Measurements from ENCODE around the gene TBXAS1. TPM values are rescaled to one million over a fixed set of nuclear protein-coding genes. Genes with fewer than 3 reads are reported as not detected.

TBXAS1 gene
- total RNA-seq, 1 experiment from 2014 or later, result 2.3 TPM

- peaks cover 14% of the 10 kb centered on the region for H3K9me3 Mint-ChIP-seq
- no peaks in the 10 kb centered on the region for H3K27me3 Mint-ChIP-seq (ENCODE audit: low read depth)
- ATAC-seq, result no peak
- CTCF ChIA-PET, result interaction anchor here (0.7 to 1.1 kb wide), 2 partner anchors 101 to 282 kb away, joined by 3 to 5 read pairs; no protein-coding TSS in a partner anchor
- no peak overlapping the region for H3K27ac Mint-ChIP-seq
- H3K36me3 Mint-ChIP-seq, result no peaks in the 10 kb centered on the region
- no peak overlapping the region for H3K4me3 Mint-ChIP-seq
- H3K4me1 Mint-ChIP-seq, result no peaks in the 10 kb centered on the region
- POLR2A ChIA-PET, result no interaction called here
- TF ChIP-seq ETV6 (CRISPR knock-in tag; IDR thresholded peaks at IDR 0.05), result no peak
- no peak for TF ChIP-seq RELA (CRISPR knock-in tag; IDR thresholded peaks at IDR 0.05; ENCODE audit: borderline replicate concordance)
- TF ChIP-seq ZNF219 (CRISPR knock-in tag; IDR thresholded peaks at IDR 0.05; ENCODE audit: borderline replicate concordance), result no peak
- TF ChIP-seq GTF2I (CRISPR knock-in tag; conservative IDR thresholded peaks at IDR 0.05), result no peak
- TF ChIP-seq AR (CRISPR knock-in tag; IDR thresholded peaks at IDR 0.05), result no peak
- TF ChIP-seq NFYB (CRISPR knock-in tag; conservative IDR thresholded peaks at IDR 0.05; ENCODE audit: low read depth), result no peak
- no peak for TF ChIP-seq MXD4 (CRISPR knock-in tag; IDR thresholded peaks at IDR 0.05; ENCODE audit: borderline replicate concordance)
- TF ChIP-seq TP53 (CRISPR knock-in tag; IDR thresholded peaks at IDR 0.05), result no peak
- no peak for TF ChIP-seq CREM (CRISPR knock-in tag; IDR thresholded peaks at IDR 0.05)
- no peak for TF ChIP-seq ZMAT4 (CRISPR knock-in tag; IDR thresholded peaks at IDR 0.05)
- no peak for TF ChIP-seq TEAD1 (CRISPR knock-in tag; IDR thresholded peaks at IDR 0.05)
- DNase-seq (ENCODE audit: low spot score), result no peak
Observed at GRCh38 chr7:139901056-139901795, 72.2 kb downstream of the TBXAS1 start.

- no peak for DNase-seq (ENCODE audit: low spot score)
- ATAC-seq, result no peak
- H3K27ac Mint-ChIP-seq, result no peak overlapping the region
- TF ChIP-seq MLX (CRISPR knock-in tag; IDR thresholded peaks at IDR 0.05), result no peak
- no peak for TF ChIP-seq ZNF532 (CRISPR knock-in tag; IDR thresholded peaks at IDR 0.05; ENCODE audit: borderline replicate concordance)
- TF ChIP-seq HMGA2 (CRISPR knock-in tag; IDR thresholded peaks at IDR 0.05), result no peak
- TF ChIP-seq TEAD4 (CRISPR knock-in tag; IDR thresholded peaks at IDR 0.05), result no peak
- TF ChIP-seq ZNF425 (CRISPR knock-in tag; conservative IDR thresholded peaks at IDR 0.05), result no peak
- no peak for TF ChIP-seq TP53 (CRISPR knock-in tag; IDR thresholded peaks at IDR 0.05)
- TF ChIP-seq E2F1 (CRISPR knock-in tag; IDR thresholded peaks at IDR 0.05), result no peak
- no peak for TF ChIP-seq ZNF281 (CRISPR knock-in tag; IDR thresholded peaks at IDR 0.05)
- H3K36me3 Mint-ChIP-seq, result no peaks in the 10 kb centered on the region
- H3K4me1 Mint-ChIP-seq, result no peaks in the 10 kb centered on the region
- no peak overlapping the region for H3K4me3 Mint-ChIP-seq
- H3K9me3 Mint-ChIP-seq, result peaks cover 18% of the 10 kb centered on the region
- ChIA-PET POLR2A (no interaction called here), CTCF (interaction anchor here (0.7 to 1.1 kb wide), 2 partner anchors 101 to 283 kb away, joined by 3 to 5 read pairs; no protein-coding TSS in a partner anchor)
- H3K27me3 Mint-ChIP-seq (ENCODE audit: low read depth), result no peaks in the 10 kb centered on the region
Observed at GRCh38 chr7:139901901-139902300, 72.8 kb downstream of the TBXAS1 start.

Measured in WTC11 (cell line).